HG03196 (cell line): ENCODE results near the gene CNTNAP5.

Experiments used
- ATAC-seq: cut with Tn5 transposase; IDR thresholded peaks from one replicate; pipeline ENCODE4 v1.9.1; 2021; ENCODE audit not compliant: unreplicated experiment

Gene CNTNAP5

GRCh38 chr2:124589971-124590370 lies 564.9 kb downstream of the CNTNAP5 start:
- ATAC-seq, result no peak

- ATAC-seq, result no peak
Observed at GRCh38 chr2:124602759-124603158, 577.7 kb downstream of the CNTNAP5 start.

DNA sequence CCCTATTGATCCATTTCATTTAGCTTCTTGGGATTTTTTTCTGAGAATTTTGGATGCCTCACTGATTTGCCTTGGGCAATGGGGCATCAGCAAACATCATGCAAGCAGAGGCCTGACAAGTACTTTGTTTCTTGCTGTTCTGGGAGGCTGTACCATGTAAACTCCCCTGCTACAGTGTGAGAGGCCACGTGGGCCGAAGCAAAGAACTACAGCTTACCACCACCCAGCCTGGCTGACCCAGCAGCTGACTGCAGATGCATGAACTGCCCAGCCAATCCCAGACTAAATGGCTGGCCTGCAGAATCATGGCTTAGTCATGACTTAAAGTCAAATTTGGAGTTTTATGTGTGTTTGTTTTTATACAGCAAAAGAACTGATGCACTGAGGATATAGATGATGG lies 579.9 kb downstream of the CNTNAP5 start:
- no peak for ATAC-seq

GRCh38 chr2:124607679-124608078 lies 582.6 kb downstream of the CNTNAP5 start:
- no peak for ATAC-seq

DNA sequence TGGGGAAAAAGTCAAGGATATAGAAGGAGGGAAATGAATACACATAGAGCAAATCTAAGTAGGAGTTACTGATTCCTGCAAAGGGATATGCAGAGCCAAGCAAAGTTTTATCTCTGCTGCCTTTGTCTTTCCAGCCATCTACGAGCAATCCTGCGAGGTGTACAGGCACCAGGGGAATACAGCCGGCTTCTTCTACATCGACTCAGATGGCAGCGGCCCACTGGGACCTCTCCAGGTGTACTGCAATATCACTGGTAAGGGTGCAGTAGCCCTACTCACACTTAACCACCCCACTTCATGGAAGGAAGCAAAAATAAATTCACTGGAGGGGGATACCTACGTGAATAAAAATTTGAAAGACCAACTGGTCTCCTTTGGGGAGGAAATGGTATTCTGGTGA lies 584.6 kb downstream of the CNTNAP5 start:
- ATAC-seq, result no peak

GRCh38 chr2:124610141-124610540 lies 585.1 kb downstream of the CNTNAP5 start:
- no peak for ATAC-seq

DNA sequence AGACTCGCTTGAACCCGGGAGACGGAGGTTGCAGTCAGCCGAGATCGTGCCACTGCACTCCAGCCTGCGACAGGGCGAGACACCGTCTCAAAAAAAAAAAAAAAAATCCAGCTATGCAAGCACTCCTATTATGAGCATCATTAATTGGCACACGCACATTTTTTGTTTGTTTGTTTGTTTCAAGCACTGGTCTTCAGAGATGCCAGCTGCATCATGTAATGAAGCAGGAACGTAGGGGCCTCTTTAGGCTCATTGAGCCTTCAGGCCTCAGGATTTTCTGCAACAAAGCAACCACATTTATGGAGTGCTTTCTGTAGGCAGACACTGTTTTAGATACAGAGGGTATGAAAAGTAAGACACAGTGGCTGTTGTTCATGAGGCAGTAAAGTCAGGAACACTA lies 585.8 kb downstream of the CNTNAP5 start:
- ATAC-seq, result no peak

GRCh38 chr2:124623560-124623959 lies 598.5 kb downstream of the CNTNAP5 start:
- ATAC-seq, result no peak

GRCh38 chr2:124625561-124625960 lies 600.5 kb downstream of the CNTNAP5 start:
- ATAC-seq, result no peak

GRCh38 chr2:124626993-124627392 lies 601.9 kb downstream of the CNTNAP5 start:
- no peak for ATAC-seq

DNA sequence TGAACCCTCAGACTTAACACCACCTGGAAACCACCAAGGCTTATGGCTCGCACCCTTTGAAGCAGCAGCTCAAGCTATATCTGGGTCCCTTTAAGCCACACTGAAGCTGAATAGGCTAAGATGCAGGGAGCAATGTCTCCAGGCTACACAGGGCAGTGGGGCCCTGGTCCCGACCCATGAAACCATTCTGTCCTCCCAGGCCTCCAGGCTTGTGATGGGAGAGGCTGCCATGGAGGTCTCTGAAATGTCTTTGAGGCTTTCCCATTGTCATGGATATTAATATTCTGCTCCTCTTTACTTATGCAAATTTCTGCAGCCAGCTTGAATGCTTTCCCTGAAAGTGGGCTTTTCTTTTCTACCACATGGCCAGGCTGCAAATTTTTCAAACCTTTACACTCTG lies 608.7 kb downstream of the CNTNAP5 start:
- no peak for ATAC-seq

DNA sequence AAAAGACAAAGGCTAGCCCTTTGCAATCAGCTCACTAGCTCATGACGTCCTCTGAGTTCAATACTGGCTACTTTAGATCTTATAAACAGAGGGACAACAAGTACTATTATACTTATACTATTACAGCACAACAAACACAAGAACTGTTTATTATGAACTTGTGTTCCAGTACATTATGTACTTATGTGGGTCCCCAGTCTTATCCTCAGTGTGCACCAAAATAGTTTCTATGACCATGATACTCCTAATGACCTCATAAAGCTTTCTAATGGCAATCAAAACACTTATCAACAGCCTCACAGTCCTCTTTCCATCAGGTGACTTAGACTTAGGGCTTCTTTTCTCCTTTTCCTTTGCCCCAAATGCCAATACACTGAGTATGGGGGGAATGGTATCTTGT lies 614.4 kb downstream of the CNTNAP5 start:
- no peak for ATAC-seq

DNA sequence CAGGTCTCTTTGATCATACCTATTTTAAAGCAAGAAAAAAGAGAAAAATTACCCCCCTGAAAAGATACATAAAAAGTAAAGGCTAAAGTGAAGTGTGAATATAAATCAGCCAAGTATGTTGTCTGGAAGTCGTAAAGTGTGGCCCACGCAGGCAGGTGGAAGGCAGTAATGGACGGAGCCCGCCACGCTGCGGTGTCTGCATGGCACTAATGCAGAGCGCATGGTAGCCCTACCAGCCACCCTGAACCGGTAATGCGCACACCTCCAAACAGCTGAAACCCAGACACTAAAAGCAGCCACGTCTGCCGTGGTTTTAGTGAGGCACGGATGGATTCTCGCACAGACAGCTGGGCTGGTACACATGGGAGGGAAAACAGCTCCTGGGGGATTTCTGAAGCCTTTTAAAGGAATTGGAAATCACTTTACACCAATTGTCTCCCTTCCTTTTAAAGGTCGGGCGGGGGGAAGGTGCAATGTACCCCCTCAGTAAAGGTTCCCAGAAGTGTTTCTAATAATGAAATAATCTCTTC lies 615.2 kb downstream of the CNTNAP5 start:
- no peak for ATAC-seq

DNA sequence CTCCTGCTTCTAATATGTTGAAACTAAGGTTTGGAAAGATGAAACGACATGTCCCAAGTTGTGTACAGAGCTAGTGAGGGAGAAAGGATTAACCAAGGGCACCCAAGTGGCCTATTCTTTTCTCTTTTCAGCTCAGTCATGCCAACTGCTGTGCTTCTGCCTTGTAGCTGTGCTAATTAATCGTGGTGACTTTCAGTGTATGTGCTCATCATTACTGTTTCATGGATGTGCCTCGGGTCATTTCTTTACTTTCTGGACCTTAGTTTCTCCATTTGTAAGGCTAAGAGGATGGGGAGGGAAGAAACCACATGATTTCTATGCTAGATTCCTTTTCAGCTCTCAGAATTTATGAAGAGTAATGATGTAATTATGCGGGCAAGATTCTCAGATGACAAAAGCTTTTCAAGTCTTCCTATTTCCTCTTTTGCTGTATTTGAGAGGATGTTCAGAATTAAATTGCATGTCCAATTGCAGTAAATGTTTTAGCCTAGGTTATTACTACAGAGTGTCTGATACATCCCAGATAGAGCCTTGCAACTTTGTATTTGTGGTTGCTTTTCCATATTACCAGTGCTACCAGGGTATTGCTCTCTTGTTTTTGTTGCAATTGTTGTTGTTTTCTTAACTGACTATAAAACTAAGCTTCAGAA lies 621.2 kb downstream of the CNTNAP5 start:
- no peak for ATAC-seq

- no peak for ATAC-seq
Observed at GRCh38 chr2:124647245-124647644, 622.2 kb downstream of the CNTNAP5 start.

- no peak for ATAC-seq
Observed at GRCh38 chr2:124647663-124648062, 622.6 kb downstream of the CNTNAP5 start.

DNA sequence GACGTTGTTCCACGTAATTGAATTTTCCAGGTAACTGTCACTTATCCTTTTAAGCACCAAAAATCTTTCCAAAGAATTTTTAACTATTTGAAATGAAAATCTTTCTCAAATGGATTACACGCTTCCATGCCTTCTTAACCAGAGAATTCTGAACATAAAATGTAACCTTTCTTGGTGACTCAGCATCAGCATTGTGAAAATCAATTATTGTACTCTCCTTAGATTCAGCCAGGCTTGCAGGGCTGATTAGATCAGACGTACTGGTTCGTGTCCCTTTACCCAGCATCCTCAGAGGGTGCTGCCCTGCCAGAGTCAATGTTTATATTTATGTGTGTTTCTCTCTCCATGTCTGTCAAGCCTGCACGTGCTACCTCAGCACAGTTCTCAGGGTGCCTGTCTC lies 623.9 kb downstream of the CNTNAP5 start:
- no peak for ATAC-seq

DNA sequence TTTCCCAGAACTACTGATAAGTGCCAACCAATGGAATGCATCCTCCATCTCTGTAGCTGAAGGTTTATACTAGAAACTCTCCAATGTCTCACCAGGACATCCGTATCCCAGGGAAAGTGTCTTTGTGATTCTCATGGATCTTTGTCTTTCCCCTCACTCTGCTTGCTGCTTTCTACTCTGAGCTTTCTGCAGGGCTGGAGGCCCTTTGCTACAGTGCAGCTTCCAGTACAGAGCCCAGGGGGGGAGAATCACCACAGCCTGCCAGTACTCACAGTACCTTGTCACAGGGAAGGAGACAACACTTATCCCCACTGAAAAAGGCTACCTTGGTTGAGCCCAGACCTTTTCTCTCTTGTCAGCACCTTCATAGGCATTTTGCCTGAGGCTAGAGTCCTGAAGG lies 627.0 kb downstream of the CNTNAP5 start:
- no peak for ATAC-seq

DNA sequence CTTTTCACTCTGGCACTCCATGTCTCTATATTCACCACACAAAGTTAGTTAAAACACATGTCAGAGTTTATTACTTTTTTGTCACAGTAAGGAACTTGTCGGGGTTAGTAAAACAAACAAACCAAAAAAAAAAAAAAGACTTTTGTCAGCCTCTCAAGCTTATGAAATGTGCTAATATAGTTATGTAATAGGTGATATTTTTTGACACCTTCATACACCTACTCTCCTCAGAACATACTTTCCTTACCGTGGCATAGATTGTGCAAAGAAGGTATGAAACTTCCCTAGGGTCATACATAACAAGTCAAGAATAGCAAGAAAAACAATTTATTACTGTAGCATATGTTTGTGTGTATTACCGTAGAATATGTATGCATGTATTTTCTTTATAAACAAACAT lies 633.3 kb downstream of the CNTNAP5 start:
- no peak for ATAC-seq

- no peak for ATAC-seq
Observed at GRCh38 chr2:124661558-124661957, 636.5 kb downstream of the CNTNAP5 start.

GRCh38 chr2:124662946-124663644 lies 638.0 kb downstream of the CNTNAP5 start:
- ATAC-seq, result no peak

- ATAC-seq, result no peak
Observed at GRCh38 chr2:124663645-124663997, 638.5 kb downstream of the CNTNAP5 start.

- no peak for ATAC-seq
Observed at GRCh38 chr2:124664363-124664762, 639.3 kb downstream of the CNTNAP5 start.
